Measurements from ENCODE around the gene PI4KB. TPM values are rescaled to one million over a fixed set of nuclear protein-coding genes. Genes with fewer than 3 reads are reported as not detected.

PI4KB gene
- total and polyA plus RNA-seq, 8 donors = 54.8 to 84.6 (median 77.4) TPM

- peaks cover 22 to 41% of the 10 kb centered on the region in 2 donors for H3K4me1 ChIP-seq
- peak overlapping the region; percentile 48 to 52 for H3K4me3 ChIP-seq
- TF ChIP-seq CTCF (IDR thresholded peaks at IDR 0.05) = no peak
- intact Hi-C loops (cut with DNase I) = no loop called here
- ATAC-seq (peak; percentile 85), DNase-seq (peak; percentile 73 to 85 (median 84))
- H3K27ac ChIP-seq = peak overlapping the region; percentile 70 to 85
- H3K36me3 ChIP-seq = peaks cover 0 to 6% of the 10 kb centered on the region in 2 donors
- H3K27me3 ChIP-seq = no peaks in the 10 kb centered on the region
- H3K9me3 ChIP-seq = no peaks in the 10 kb centered on the region
Measured at GRCh38 chr1:151371370-151372057, 44.3 kb upstream of the PI4KB start.

GRCh38 chr1:151370211-151370911 lies 43.1 kb upstream of the PI4KB start:
- H3K27ac ChIP-seq = peak overlapping the region; percentile 16 to 70
- peaks cover 22 to 41% of the 10 kb centered on the region in 2 donors for H3K4me1 ChIP-seq
- ATAC-seq (peak; percentile 33), DNase-seq (peak in 2 of 4 donors; percentile 25 to 52)
- no peaks in the 10 kb centered on the region for H3K9me3 ChIP-seq
- intact Hi-C loops (cut with DNase I) = no loop called here
- no peaks in the 10 kb centered on the region for H3K27me3 ChIP-seq
- TF ChIP-seq CTCF (IDR thresholded peaks at IDR 0.05) = no peak
- H3K4me3 ChIP-seq = no peak overlapping the region
- peaks cover 0 to 17% of the 10 kb centered on the region in 2 donors for H3K36me3 ChIP-seq

- Histone ChIP-seq H3K27me3 (no peaks in the 10 kb centered on the region), H3K9me3 (no peaks in the 10 kb centered on the region), H3K36me3 (peaks cover 0 to 24% of the 10 kb centered on the region in 2 donors), H3K4me3 (no peak overlapping the region), H3K27ac (peak overlapping the region in 1 of 2 donors; percentile 70), H3K4me1 (peaks cover 22 to 41% of the 10 kb centered on the region in 2 donors)
- DNase-seq (no peak), ATAC-seq (no peak)
- intact Hi-C loops (cut with DNase I) = no loop called here
- no peak for TF ChIP-seq CTCF (IDR thresholded peaks at IDR 0.05)
Measured at GRCh38 chr1:151369621-151370048, 42.4 kb upstream of the PI4KB start.

GRCh38 chr1:151369302-151369610 lies 42.0 kb upstream of the PI4KB start:
- H3K27ac ChIP-seq = no peak overlapping the region
- peaks cover 22 to 41% of the 10 kb centered on the region in 2 donors for H3K4me1 ChIP-seq
- H3K4me3 ChIP-seq = no peak overlapping the region
- ATAC-seq = no peak
- H3K36me3 ChIP-seq = peaks cover 0 to 28% of the 10 kb centered on the region in 2 donors
- no peaks in the 10 kb centered on the region for H3K27me3 ChIP-seq
- intact Hi-C loops (cut with DNase I) = no loop called here
- TF ChIP-seq CTCF (IDR thresholded peaks at IDR 0.05) = no peak
- H3K9me3 ChIP-seq = no peaks in the 10 kb centered on the region
- no peak for DNase-seq

All from left lung (tissue), 10 donors.